Fibroblast of skin of left quadriceps (primary cell): ENCODE results near the gene PITPNM3.
"Not testable (repeated sequence)": the region's sequence is repeated elsewhere in the genome, so short reads cannot be mapped to it uniquely, and the experiment has no call there.

Source experiments
- DNase-seq, 2 experiments: peaks; one replicate each; pipeline ENCODE4 v3.0.0-alpha.2; 2013; ENCODE audit warnings: low read depth in 2 of 2

The PITPNM3 gene

DNA sequence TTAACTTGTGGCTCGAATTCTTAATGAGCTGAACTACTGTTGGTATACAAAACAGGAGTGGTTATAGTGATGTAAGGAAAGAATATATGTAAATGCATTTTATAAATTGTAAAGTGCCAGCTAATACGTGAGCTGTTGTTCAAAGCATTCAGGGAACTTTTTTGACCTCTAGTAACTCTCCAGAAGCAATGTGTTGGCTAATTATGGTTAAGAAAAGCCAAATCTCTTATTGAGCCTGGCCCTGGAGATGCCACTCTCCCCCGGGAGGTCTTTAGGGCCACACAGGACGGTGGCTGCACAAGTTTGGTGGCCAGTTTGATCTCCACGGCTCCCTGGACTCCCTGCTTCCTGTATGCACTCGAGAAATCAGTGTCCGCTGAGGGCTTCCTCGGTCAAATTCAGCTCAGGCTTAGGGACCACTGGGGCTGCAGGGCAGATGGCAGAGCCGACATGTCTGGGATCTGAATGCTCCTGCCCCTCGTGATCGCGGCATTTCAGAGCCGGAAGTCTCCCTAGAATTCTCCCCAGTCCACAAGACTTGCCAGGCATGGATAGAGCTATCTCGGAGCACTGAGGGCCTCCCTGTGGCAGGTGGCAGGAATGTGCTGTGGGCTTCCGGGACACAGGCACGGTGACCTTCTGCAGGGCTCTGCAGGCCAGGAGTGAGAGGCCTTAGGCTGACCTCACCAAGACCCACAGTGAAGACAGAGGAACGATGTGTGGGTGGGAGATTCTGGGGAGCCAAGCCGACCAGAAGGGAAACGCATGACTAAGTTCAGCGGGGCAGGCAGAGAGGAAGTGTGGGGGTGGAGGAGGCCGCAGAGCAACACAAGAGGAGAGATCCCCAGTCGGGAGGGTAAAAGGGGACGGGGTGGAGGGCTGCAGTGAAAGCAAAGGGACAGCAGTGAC lies 18.6 kb upstream of the PITPNM3 start:
- no peak for DNase-seq

DNA sequence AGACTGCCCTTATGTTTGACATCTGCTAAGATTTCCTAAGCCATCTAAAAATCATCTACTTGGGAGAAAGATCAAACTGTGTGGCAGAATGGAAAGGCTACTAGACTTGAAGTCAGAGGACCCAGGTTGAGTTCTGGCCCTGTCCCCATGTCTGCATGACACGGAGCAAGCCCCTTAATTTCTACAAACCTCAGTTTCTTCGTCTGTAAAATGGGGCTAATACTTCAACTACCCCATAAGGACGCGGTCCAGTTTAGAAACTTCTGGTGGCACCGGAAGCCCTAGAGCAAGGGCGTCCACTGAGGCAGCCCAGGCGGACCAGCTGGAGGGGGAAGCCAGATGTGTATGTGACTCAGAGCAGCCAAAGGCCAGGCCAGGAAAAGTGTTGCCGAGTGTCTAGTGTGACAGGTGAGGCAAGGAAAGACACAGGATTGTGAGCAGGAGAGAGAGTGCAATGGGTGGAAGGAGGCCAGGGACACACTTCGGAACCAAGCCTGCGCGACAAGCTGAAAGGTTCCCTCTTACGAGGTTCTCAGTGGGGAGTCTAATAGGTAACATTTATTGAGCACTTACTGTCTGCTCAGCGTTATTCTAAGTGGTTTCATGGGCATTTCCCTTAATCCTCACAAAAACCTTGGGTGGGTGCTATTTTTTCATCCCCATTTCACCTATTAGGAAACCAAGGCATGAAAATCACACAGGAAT lies 17.8 kb upstream of the PITPNM3 start:
- DNase-seq = no peak

DNA sequence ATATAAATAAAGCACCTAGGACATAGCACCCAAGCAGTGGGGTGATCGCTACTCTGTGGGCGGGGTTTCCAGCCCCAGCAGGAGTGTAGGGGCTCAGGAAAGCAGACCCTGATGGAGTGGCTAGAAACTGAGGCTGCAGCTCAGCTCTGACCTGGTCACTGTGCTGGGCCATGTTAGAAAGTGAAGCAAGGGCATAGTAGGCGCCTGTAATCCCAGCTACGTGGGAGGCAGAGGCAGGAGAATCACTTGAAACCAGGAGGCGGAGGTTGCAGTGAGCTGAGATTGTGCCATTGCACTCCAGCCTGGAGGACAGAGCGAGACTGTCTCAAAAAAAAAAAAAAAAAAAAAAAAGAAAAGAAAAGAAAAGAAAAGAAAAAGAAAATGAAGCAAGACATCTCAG lies 17.1 kb upstream of the PITPNM3 start:
- not testable (repeated sequence) for DNase-seq

DNA sequence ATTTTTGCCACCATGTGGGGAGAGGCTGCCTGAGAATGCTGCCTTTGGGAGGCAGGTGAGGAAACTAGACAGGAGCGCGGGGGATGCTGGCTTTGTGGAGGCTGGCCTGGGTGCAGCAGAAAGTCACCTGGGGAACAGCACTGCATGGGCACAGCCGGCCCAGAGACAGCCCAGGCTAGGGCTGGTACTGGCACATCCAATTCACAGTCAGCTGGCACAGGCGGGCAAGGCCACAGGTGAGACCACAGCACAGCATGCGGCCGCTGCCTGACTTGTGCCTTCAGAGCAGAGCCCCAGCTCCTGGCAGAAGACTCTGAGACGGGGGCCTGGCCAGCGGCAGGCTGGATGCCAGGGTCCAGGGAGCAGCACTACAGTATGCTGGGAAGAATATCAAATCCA lies 16.6 kb upstream of the PITPNM3 start:
- DNase-seq = no peak

DNA sequence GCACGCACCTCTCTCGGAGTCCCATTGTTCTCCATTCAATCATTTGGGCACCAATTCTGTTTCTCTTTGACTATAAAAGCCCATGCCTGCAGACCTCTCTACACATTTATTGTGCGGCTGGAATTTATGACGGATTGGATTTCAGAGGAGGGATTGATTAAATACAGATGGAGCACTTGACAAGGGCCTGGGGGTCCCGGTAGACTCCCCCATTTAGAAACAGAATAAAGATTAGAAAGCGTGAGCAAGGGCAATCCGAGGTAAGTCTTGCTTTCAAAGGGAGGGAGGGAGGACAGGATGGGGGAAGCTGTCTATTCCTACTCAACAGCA lies 15.1 kb upstream of the PITPNM3 start:
- DNase-seq = no peak

DNA sequence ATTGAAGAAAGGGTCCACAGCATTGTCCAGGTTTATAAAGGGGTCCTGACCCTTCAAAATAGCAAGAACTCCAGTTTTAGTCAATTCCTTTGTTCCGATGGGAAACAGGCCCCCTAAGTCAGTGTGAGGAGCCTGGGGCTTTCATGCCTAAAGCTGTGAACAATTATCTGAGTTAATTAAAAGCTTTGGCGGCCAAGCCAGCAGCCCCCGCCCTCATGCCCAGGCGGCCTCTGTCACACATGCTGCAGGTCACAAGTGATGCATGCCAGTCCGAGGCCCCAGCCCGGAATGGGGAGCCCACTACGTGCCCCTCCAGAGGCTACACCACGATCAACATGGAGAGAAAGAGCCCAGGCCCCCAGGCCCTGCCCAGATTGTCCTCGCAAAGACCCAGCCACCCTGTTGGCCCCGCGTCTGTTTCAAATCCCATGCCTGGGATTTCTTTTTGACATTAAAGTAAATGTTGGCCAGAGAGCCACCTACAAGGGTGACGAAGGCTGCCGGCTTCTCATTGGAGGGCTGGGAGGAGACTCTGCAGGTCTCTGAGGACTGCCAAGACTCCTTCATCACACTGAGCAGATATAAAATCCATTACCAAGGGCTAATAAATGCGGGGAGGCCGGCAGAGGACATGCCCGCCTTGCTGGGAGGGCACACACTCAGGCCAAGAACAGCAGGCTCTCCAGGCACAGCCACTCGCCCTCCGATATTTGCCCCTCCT lies 14.5 kb upstream of the PITPNM3 start:
- no peak for DNase-seq

DNA sequence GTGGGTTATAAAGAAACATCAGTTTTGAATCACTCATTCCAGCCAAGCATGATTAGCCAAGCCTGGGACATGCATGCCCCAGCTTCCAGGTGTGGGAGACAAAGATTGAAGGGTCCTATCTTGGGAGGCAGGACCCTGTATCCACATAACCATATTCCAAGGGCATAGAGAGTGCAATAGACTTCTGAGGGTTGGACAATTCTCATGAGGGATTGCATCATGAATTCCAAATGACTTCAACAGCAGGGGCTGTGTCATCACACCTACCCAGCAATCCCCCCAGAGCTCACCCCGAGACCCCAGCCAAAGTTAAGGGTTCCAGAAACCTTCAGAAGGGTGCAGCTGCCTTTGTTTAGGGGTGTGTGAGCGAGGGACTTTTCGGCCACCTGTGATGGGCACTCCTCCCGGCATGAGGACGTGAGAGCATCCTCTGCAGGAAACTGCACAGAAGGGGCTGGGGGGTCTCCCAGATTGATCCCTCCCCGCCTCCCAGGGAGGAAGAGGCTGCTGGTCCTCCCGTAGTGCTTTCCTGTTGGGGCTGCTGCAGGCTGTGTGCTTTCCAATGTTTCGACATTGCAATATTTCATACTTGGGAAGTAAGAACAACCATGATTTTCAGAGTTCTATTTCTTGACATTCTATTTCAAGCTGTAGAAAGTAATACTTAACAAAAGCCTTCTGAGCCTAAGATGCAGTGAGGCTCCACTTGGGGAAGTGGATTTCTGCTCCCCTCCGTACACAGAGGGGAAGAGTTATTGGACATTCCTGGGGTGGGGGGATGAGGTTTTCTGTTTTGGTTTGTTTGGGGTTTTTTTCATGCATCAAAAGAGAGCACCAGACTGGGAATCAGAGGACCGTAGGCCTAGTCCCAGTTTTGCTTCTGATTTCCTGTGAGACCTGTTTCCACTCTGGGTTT lies 13.3 kb upstream of the PITPNM3 start:
- no peak for DNase-seq

DNA sequence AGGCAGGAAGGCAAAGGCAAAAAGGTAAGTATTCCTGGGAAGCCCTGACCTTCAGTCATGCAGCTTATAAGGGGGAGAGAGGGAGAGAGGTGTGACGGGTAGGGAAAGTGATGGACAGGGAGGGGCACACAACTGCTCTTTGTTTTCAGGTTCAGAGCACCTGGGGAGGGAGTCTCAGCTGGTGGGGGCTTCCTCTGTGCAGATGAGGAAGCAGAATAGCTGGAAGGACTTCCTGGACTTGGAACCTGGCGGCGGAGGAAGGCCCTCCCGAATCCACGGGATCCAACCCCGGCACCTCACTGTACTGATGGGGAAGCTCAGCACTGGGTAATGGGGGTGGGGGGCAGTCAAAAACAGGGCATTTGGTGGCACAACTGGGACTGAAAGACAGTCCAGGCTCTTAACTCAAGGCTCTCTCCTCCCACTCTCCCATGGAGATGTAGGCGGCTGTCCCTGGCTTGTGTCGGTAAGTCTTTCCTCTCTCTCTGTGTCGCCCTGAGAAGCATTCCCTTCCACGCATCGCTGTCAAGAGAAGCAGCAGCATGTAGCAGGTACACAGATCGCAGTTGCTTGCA lies 11.9 kb upstream of the PITPNM3 start:
- DNase-seq = no peak

DNA sequence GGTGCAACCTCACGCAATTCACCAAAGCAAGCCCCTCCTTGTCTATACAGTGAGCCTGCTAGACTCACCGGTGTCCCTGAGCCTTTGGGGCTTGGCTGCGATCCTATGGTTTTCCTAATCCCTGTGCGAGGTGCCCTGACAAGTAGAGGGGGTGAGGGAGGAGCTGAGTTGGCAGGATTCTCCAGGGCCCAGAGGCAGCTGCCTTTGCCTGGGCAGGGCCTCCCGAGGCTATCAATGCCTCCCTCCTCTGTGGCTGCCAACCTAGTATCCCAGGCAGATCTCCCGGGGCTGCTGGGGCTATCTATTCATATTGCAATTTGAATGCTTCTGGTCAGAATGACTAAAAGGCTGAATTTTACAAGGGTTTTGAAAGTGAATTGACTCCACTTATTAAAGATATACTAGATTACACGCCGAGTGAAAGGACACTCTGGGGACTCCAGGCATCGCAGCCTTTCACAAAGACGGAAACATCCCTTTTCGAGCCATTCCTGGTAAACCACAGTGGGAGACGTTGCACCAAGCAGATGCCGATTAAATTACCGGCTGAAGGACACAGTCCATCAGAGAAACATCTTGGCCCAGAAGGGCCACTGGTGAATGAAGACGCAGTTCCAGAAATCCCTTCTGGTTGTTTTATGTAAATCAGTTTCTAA lies 11.3 kb upstream of the PITPNM3 start:
- DNase-seq = no peak

DNA sequence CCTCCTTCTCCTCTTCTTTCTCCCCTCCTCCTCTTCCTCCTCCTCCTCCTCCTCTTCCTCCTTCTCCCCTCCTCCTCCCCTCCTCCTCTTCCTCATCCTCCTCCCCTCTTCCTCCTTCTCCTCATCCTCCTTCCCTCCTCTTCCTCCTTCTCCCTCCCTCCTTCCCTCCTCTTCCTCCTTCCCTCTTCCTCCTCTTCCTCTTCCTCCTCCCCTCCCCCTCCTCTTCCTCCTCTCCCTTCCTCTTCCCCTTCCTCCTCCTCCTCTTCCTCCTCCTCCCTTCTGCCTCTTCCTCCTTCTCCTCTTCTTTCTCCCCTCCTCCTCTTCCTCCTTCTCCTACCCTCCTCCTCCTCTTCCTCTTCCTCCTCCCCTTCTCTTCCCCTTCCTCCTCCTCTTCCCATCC lies 5.1 kb upstream of the PITPNM3 start:
- no peak for DNase-seq

DNA sequence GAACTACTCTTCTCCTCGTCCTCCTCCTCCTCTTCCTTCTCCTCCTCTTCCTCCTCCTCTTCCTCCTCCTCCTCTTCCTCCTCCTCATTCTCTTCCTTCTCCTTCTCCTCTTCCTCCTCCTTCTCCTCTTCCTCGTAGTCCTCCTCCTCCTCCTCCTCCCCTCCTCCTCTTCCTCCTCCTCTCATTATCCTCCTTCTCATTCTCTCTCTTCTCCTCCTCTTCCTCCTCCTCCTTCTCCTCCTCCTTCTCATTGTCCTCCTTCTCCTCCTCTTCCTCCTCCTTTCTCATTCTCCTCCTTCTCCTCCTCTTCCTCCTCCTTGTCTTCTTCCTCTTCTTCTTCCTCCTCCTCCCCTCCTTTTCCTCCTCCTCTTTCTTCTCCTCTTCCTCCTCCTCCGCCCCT lies 4.1 kb upstream of the PITPNM3 start:
- DNase-seq = no peak

DNA sequence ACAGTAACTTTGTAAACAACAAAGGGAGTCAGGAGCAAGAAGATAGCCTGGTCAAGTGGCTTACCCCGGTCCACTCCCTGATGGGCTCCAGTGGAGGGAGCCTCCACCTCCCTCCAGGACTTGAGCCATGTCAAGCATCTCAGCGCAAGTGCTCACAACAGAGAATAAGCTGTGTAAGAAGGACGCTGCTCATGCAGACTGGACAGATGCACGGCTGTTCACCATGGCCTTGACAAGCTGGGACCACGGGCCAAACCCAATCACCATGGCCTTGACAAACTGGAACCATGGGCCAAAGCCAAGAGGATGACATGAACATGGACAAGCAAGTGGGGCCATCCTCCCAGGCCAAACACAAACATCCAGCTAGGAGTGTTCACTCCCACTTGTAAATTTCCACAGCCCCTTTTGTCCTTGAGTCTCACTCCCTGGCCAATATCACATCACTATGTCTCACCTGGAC lies 3.4 kb upstream of the PITPNM3 start:
- DNase-seq = no peak

DNA sequence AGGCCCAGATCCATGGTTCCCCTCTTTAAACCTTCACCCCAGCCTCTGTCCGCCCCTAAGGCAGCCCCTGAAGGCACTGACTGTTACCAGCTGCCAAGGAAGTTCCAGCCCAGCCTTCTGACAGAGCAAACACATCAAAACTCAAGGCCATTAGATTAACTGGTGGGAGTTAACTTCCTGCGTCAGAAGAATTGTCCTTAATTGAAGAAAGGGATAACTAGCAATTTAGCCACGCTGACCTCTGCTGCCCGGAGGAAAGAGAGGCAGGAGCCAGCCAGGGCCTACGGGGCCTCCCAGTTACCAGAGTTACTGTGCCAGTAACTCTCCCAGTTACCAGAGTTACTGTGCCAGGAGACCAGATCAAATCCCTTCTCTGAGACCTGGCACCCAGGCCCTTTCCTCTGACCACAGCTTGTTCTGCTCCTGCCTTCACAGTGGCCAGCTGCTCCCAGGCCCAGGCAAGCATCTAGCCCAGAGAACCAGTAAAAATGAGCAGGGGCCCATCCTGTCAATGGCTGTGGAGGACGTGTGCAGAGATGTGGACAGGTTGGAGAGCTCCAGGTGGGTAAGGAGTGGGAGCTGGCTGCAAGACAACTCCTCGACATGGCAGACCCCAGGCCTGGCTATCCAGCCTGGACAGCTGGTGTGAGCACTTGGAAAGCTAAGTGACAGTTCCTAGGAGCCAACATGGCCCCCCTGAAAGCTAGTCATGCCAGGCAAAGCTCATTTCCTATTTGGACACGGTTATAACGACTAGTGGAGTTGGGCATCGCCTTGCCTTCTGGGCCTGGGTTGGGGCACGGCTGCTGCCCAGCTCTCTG lies 2.8 kb upstream of the PITPNM3 start:
- DNase-seq = no peak

DNA sequence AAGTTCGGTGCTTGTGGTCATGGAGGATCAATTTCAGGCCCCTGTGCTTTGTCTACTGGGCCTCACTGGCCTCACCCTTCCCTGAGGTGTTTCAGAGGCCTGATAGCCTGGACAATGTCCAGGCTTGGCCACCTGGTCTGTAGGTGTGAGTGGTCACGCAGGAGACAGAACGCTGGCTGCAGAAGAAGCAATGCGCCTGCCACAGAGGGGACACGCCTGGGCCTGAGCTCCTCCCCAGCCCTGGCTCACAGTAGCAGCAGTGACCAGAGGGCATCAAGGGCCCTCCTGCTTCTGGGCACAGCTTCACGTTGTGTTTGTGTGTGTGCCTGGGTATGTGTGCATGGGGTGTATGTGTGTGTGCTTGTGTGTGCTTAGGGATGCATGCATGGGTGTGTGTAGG lies 1.9 kb upstream of the PITPNM3 start:
- DNase-seq = no peak

DNA sequence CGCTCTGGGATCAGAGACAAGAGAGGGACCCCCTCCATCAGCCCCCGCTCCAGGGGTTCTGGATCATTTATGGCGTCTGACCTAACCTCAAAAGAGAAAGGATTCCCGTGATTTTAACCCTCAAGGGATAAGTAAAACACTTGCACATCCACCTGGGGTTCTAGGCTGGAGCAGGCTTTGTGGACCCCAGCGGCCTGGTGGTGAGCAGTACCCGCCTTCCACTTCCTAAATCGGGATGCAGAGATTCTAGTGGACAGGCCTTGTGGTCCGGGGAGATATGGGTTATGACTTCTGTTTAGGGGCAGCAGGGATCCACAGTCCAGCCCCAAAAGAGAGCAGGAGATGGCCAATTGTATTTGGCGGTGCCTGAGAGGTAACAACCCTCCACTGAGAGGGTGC lies 684 bp upstream of the PITPNM3 start:
- no peak for DNase-seq

DNA sequence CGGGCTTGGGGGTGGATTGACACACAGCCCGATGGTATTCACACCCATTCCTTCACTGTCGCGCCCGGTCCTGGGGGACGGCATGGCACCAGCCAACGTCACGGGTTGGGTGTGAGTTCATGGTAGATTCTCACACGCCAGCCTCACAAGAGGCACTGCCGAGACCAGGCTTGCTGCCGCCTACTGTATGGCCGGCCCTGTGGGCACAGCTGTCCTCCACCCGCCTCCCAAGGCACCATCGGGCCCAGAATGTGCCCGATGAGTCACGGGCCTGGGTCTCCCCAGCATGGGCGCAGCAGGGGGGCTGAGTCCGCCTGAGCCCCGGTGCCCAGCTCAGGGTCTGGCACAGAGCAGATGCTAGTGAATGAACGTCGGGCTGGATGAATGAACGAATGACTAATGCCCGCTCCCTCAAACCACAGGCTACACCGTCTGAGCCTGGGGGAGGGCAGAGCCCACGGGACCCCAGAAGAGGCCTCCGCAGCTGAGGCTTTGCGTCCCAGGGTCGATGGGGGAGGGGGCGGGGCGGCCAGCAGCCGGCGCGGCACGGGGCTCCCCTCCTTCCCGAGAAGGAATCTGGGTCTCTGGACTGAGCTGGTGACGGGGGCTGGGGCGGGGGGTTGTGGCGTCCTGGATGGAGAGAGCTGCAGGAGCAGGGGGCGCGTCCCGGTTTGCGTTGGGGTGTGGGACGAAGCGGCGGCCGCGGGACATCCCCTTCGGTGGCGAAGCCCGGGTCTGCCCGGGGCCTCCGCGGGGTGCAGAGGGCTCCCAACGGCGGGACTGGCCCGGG lies 829 bp downstream of the PITPNM3 start:
- DNase-seq = no peak

DNA sequence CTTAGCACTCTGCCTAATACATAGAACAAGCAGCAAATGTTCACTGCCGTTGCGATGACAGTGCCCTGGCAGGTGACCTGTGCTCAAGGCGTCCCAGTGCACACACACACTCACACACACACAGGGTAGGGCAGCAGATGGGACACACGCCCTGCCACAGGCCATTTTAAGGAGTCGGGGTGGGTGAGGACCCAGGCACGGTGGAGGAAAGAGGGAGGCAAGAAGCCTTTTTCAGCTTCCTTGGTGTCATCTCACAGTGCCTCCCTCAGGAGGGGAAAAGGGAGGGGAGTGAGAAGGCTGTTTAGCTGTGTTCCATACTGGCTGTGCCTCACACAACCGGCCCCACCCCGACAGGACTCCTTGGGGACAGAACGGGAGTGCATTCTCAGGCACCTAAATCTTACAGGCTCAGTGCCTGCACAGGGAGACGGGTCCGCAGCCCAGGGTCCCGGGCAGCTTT lies 1.5 kb downstream of the PITPNM3 start:
- no peak for DNase-seq

DNA sequence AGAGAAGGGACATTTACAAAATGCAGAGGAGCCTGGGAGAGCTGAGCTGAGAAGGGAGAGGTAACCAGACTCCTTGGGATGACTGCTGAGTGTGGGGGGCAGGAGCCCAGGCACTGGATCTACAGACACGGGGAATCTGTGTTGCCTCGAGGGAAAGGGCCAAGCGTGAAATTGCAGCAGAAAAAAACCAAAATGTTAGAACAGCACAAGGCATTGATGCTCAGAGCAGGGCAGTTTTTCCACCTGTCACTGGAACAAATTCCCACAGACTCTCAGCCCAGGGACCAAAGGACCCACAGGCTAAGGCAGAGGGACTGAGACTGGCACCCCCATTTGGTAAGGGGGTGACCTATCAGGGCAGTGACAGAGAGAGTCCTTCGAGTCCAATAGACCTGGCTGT lies 2.0 kb downstream of the PITPNM3 start:
- no peak for DNase-seq
